KMS-11 (cell line): ENCODE data around the gene ABO.
"Not testable (repeated sequence)": the region's sequence is repeated elsewhere in the genome, so short reads cannot be mapped to it uniquely, and the experiment has no call there.

Experiments used
- H2AFZ ChIP-seq: fragments of 200-600 bp; sonication (generic); 2 replicates; pipeline ENCODE4 v1.6.1; 2016; ENCODE audit warnings: antibody characterized with exemption, mixed run types, low read depth
- H3K27ac ChIP-seq: fragments of 200-600 bp; sonication (generic); 2 replicates; pipeline ENCODE4 v1.6.1; 2016; ENCODE audit warnings: mild to moderate bottlenecking, mixed run types
- H3K27me3 ChIP-seq: fragments of 200-600 bp; sonication (generic); 2 replicates; pipeline ENCODE4 v1.6.1; 2017; ENCODE audit warnings: mild to moderate bottlenecking, low read depth, mixed run types, moderate library complexity; ENCODE audit not compliant: insufficient read depth
- H3K36me3 ChIP-seq: fragments of 200-600 bp; sonication (generic); 2 replicates; pipeline ENCODE4 v1.6.1; 2017; ENCODE audit warnings: mild to moderate bottlenecking, mixed run types; ENCODE audit not compliant: insufficient read depth
- H3K4me1 ChIP-seq: fragments of 200-600 bp; sonication (generic); 2 replicates; pipeline ENCODE4 v1.6.1; 2016; ENCODE audit warnings: mild to moderate bottlenecking, low read depth, mixed run types; ENCODE audit not compliant: poor library complexity, severe bottlenecking
- H3K4me2 ChIP-seq: fragments of 200-600 bp; sonication (generic); 2 replicates; pipeline ENCODE4 v1.7.0; 2016; ENCODE audit warnings: mild to moderate bottlenecking, mixed run types
- H3K4me3 ChIP-seq: fragments of 200-600 bp; sonication (generic); IDR thresholded peaks from 2 replicates; pipeline ENCODE4 v1.6.1; 2017; ENCODE audit warnings: low read depth, low read length, mixed read lengths; ENCODE audit not compliant: insufficient read depth
- H3K79me2 ChIP-seq: fragments of 200-600 bp; sonication (generic); 2 replicates; pipeline ENCODE4 v1.6.1; 2016; ENCODE audit warnings: low read depth, mixed run types; ENCODE audit not compliant: insufficient read depth
- H3K9ac ChIP-seq: fragments of 200-600 bp; sonication (generic); 2 replicates; pipeline ENCODE4 v1.6.1; 2016; ENCODE audit warnings: mild to moderate bottlenecking, mixed run types
- H4K20me1 ChIP-seq: fragments of 200-600 bp; sonication (generic); 2 replicates; pipeline ENCODE4 v1.6.1; 2016; ENCODE audit warnings: mild to moderate bottlenecking, mixed run types; ENCODE audit not compliant: insufficient read depth
- TF ChIP-seq, protein P1 (sequence below): fragments of 200-600 bp; sonication (generic); conservative IDR thresholded peaks from 2 replicates; pipeline ENCODE4 v1.6.1; 2017; ENCODE audit warnings: low read depth, mild to moderate bottlenecking, antibody characterized with exemption, low read length, moderate library complexity, mixed read lengths

Gene ABO

DNA sequence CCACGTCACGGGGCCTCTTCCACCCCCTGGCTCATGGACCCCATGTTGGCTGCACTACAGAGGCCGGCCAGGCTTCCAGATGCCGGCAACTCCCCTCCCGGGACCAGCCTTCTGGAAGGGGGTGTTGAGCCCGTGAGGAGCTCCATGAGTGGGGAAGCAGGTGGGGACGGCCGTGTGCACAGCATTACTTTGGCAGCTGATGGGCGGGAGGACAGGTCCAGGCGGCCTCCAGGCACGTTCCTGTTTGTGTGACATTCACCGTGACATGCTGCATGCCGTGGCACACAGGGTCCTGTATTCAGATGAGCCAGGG, 29.1 kb upstream of the ABO start:
- H3K27ac ChIP-seq: no peak overlapping the region
- peaks cover 80% of the 10 kb centered on the region for H3K27me3 ChIP-seq
- no peaks in the 10 kb centered on the region for H3K79me2 ChIP-seq
- TF ChIP-seq, protein P1, sequence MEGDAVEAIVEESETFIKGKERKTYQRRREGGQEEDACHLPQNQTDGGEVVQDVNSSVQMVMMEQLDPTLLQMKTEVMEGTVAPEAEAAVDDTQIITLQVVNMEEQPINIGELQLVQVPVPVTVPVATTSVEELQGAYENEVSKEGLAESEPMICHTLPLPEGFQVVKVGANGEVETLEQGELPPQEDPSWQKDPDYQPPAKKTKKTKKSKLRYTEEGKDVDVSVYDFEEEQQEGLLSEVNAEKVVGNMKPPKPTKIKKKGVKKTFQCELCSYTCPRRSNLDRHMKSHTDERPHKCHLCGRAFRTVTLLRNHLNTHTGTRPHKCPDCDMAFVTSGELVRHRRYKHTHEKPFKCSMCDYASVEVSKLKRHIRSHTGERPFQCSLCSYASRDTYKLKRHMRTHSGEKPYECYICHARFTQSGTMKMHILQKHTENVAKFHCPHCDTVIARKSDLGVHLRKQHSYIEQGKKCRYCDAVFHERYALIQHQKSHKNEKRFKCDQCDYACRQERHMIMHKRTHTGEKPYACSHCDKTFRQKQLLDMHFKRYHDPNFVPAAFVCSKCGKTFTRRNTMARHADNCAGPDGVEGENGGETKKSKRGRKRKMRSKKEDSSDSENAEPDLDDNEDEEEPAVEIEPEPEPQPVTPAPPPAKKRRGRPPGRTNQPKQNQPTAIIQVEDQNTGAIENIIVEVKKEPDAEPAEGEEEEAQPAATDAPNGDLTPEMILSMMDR: no peak
- H4K20me1 ChIP-seq: no peaks in the 10 kb centered on the region
- no peak overlapping the region for H3K4me3 ChIP-seq
- H3K4me2 ChIP-seq: no peak overlapping the region
- H3K4me1 ChIP-seq: no peaks in the 10 kb centered on the region
- H2AFZ ChIP-seq: no peak overlapping the region
- H3K36me3 ChIP-seq: no peaks in the 10 kb centered on the region
- H3K9ac ChIP-seq: no peak overlapping the region

DNA sequence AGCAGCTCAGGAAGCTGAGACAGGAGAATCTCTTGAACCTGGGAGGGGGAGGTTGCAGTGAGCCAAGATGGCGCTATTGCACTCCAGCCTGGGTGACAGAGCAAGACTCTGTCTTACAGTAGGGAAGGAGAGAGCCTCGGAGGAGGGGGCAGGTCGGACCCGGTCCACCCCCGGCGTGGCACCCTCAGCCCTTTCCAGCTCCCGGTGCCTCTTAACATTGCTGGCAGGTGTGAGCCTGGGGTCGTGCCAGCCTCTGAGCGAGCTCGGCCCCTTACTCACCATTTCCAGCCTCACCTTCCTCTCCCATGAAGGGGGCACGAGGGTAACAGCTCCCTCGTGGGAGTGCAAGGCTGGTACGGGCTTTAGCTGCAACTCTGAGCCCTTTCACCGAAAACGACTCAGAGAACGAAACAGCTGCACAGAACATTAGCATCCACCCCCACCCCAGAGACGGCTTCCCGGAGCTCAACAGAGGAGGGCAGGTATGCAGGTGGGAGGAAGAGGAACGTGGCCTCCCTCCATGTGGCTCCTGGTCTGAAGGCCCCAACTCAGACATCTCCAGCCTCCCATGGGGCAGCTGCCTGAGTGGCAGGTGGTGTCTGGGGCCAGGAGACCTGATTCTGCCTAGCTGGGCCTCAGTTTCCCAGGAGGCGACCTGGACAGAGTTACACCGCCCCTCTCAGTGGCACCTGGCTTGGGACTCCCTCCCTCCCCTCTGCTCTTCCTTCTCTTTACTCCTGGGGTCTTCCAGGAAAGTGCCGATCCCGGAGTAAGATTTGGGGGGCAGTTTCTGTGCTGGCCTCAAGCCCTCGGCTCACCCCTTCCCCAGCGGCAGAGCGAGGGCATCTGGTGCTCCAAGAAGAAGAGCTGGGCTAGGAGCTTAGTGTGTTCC, 28.5 kb upstream of the ABO start:
- Histone ChIP-seq H4K20me1 (no peaks in the 10 kb centered on the region), H2AFZ (no peak overlapping the region), H3K4me1 (no peaks in the 10 kb centered on the region), H3K27ac (no peak overlapping the region), H3K79me2 (no peaks in the 10 kb centered on the region), H3K36me3 (no peaks in the 10 kb centered on the region), H3K27me3 (peaks cover 80% of the 10 kb centered on the region), H3K4me2 (no peak overlapping the region), H3K4me3 (no peak overlapping the region), H3K9ac (no peak overlapping the region)
- TF ChIP-seq, protein P1: no peak

- peaks cover 78% of the 10 kb centered on the region for H3K27me3 ChIP-seq
- H3K9ac ChIP-seq: no peak overlapping the region
- no peaks in the 10 kb centered on the region for H4K20me1 ChIP-seq
- no peak overlapping the region for H2AFZ ChIP-seq
- H3K4me1 ChIP-seq: no peaks in the 10 kb centered on the region
- H3K27ac ChIP-seq: no peak overlapping the region
- TF ChIP-seq, protein P1: no peak
- H3K36me3 ChIP-seq: no peaks in the 10 kb centered on the region
- no peak overlapping the region for H3K4me2 ChIP-seq
- H3K79me2 ChIP-seq: no peaks in the 10 kb centered on the region
- no peak overlapping the region for H3K4me3 ChIP-seq
These were observed 26.5 kb upstream of the ABO start for GRCh38 chr9:133301253-133302230.

DNA sequence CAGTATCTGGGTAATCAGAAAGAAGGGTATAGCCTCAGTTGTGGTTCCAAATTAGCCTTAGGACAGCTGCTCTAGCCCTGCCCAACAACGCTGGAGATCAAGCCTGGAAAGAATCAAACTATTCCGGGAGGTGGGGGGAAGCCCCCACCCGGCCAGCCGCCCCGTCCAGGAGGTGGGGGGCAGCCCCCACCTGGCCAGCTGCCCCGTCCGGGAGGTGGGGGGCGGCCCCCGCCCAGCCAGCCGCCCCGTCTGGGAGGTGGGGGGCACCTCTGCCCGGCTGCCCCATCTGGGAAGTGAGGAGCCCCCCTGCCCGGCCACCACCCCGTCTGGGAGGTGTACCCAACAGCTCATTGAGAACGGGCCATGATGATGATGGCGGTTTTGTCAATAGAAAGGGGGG, 25.0 kb upstream of the ABO start:
- not testable (repeated sequence) for H3K4me2 ChIP-seq, H3K9ac ChIP-seq, H3K79me2 ChIP-seq, H2AFZ ChIP-seq, H3K27ac ChIP-seq, H3K4me3 ChIP-seq, H4K20me1 ChIP-seq, H3K4me1 ChIP-seq, H3K36me3 ChIP-seq
- H3K27me3 ChIP-seq: peaks cover 77% of the 10 kb centered on the region
